Ovary (tissue), 9 donors: Measurements from ENCODE around the gene MAGEA4. TPM values are rescaled to one million over a fixed set of nuclear protein-coding genes. Genes with fewer than 3 reads are reported as not detected.

Source experiments
- DNase-seq, 5 donors: peaks; one replicate each; pipeline ENCODE4 v3.0.0-alpha.2; 2019 to 2020
- H3K27ac ChIP-seq, 2 donors: fragments of 200-600 bp; one replicate each; pipeline versions ENCODE4 v1.5.1 to v1.8.0; 2019 to 2022
- H3K27me3 ChIP-seq: fragments of 200-600 bp; one replicate; pipeline ENCODE4 v1.8.0; 2022
- H3K36me3 ChIP-seq: fragments of 200-600 bp; sonication (generic); one replicate; pipeline ENCODE4 v1.5.1; 2019
- H3K4me1 ChIP-seq: one replicate; pipeline ENCODE4 v1.8.1; 2013; ENCODE audit warnings: mild to moderate bottlenecking, moderate library complexity; ENCODE audit not compliant: insufficient read depth
- H3K4me3 ChIP-seq: fragments of 200-600 bp; sonication (generic); one replicate; pipeline ENCODE4 v1.5.1; 2017
- H3K9me3 ChIP-seq, 2 donors: fragments of 200-600 bp in 1 of 2; sonication (generic) in 1 of 2; one replicate each; pipeline versions ENCODE4 v1.5.1 to v1.8.1; 2013 to 2019; ENCODE audit warnings: mild to moderate bottlenecking in 1 of 2, moderate library complexity in 1 of 2
- EP300 ChIP-seq: sonication (generic); formaldehyde crosslinking; IDR thresholded peaks from one replicate; pipeline ENCODE4 v1.6.1; 2017; ENCODE audit warnings: antibody characterized with exemption
- POLR2A ChIP-seq: fragments of 450-650 bp; IDR thresholded peaks from one replicate; pipeline ENCODE4 v1.6.1; 2017; ENCODE audit warnings: antibody characterized with exemption, mild to moderate bottlenecking, moderate library complexity
- WGBS, 3 donors: extraction: QIAGEN DNeasy Blood & Tissue Kit in 1 of 3; methylation state at CpG; one replicate each; pipeline versions ENCODE4 v1.1.5 to v1.1.7; 2013 to 2017; 5-methylcytosine and 5-hydroxymethylcytosine counted together
- intact Hi-C, 4 donors: fragments of 100-400 bp; cut with DNase I; formaldehyde crosslinking; loops; one replicate each; pipeline versions ENCODE4 v1.11.0 to v1.15.1; 2022 to 2023
- microRNA counts: library from miRNA; unstranded; fragments of <30 nt; microRNA quantifications from one replicate; lab custom pipeline; 2016
- microRNA-seq, 3 donors: library from miRNA; unstranded; fragments of <30 nt; microRNA quantifications; one replicate each; pipeline versions ENCODE4 to v1.2.0, GENCODE V29; 2019 to 2020
- polyA plus RNA-seq, 2 donors: library from polyadenylated mRNA; stranded (reverse); fragments of 200-250 nt in 1 of 2; fragments of 350-450 nt in 1 of 2; fragmentation: Illumina TruSeq in 1 of 2; extraction: RNeasy Lipid Tissue Mini Kit (QIAGEN cat#74804) in 1 of 2; gene quantifications; one replicate each; pipeline ENCODE4 v1.2.3, GENCODE V29; 2013 to 2014
- total RNA-seq, 7 donors: library from RNA; depleted of rRNA in 2 of 7; stranded (reverse); fragments of >200 nt in 2 of 7; fragmentation: NEBNext Ultra II Directional in 3 of 7; extraction: Animal tissue kit (Norgen Biotek cat#: 25700) in 3 of 7; gene quantifications; one replicate each; pipeline versions ENCODE4 v1.1.0 to v1.2.4, GENCODE V29; 2016 to 2023
- TF ChIP-seq, protein P1 (sequence below), 3 donors: fragments of 450-650 bp in 2 of 3; fragments of 200-600 bp in 1 of 3; IDR thresholded peaks; one replicate each; pipeline versions ENCODE4 v1.5.1 to v1.8.0; 2016 to 2022; ENCODE audit warnings: antibody characterized with exemption in 3 of 3, mild to moderate bottlenecking in 1 of 3
- donor health status: DM: no; HTN: no; CAD: no; lungs with moderate emphysema.
- donor health status: DM: no; HTN: no; CAD: no.
- donor health status: Bipolar disorder and iron deficiency.
- donor health status: DM: yes; HTN: yes; CAD: no.
- donor health status: DM: no; HTN: no; CAD: no.
- donor health status: DM: yes; HTN: yes; CAD: no.

Gene MAGEA4
- total and polyA plus RNA-seq, 9 donors: not detected

DNA sequence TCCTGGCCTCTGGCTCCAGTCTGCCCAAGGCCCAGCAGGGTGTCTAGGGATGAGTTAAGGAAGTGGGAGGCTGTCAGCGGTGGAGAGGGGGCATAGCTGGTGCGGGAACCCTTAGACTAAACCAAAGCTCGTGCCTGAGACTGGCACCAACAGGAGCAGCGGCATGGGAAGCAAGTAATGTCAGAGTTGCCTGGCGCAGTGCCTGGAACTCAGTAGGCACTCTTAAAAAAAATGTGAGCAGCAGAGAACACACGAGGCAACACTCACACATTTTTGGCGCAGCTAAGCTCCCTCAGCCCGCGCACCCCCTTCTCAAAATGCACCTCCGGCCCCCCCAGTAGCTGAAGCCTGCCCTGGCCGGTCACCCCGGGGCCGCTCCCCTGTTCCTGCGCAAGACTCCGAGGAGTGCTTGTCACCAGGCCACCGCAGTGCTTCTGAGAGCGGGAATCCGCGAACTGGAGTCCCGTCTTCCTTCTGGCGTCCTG, 61.2 kb downstream of the MAGEA4 start:
- Histone ChIP-seq H3K4me1 (no peaks in the 10 kb centered on the region), H3K36me3 (no peaks in the 10 kb centered on the region), H3K27ac (no peak overlapping the region), H3K4me3 (peak overlapping the region; percentile 70), H3K27me3 (no peaks in the 10 kb centered on the region), H3K9me3 (no peaks in the 10 kb centered on the region)
- intact Hi-C loops: no loop called here
- TF ChIP-seq POLR2A (no peak), EP300 (no peak)
- TF ChIP-seq, protein P1, sequence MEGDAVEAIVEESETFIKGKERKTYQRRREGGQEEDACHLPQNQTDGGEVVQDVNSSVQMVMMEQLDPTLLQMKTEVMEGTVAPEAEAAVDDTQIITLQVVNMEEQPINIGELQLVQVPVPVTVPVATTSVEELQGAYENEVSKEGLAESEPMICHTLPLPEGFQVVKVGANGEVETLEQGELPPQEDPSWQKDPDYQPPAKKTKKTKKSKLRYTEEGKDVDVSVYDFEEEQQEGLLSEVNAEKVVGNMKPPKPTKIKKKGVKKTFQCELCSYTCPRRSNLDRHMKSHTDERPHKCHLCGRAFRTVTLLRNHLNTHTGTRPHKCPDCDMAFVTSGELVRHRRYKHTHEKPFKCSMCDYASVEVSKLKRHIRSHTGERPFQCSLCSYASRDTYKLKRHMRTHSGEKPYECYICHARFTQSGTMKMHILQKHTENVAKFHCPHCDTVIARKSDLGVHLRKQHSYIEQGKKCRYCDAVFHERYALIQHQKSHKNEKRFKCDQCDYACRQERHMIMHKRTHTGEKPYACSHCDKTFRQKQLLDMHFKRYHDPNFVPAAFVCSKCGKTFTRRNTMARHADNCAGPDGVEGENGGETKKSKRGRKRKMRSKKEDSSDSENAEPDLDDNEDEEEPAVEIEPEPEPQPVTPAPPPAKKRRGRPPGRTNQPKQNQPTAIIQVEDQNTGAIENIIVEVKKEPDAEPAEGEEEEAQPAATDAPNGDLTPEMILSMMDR (IDR thresholded peaks at IDR 0.05): no peak
- 35 to 41% (median 39%) methylated on average over 20 to 21 of the region's 21 CpGs for WGBS, 3 donors
- no peak for DNase-seq

MicroRNAs within 50 kb of the gene (microRNA counts, 767-probe panel; counts per million panel counts)
- microRNA hsa-miR-224-5p (lab: Ali Mortazavi, UCI) (530 counts per million, percentile 78 among the panel's probes with 10 or more counts), microRNA hsa-miR-452-5p (lab: Ali Mortazavi, UCI) (530 counts per million, percentile 78 among the panel's probes with 10 or more counts)

Small RNAs within 50 kb of the gene (microRNA-seq; reads per million reads assigned to microRNA genes)
- gene MIR224 (12.9 to 46.8 (median 43.0) reads per million in 3 donors), gene MIR452 (10.7 to 123 (median 68.2) reads per million in 3 donors)

Other genes starting within 250 kb of the MAGEA4 start
- 1 to 10 TPM in 6 of 7 donors, under 1 TPM in 1; 0.84 to 9.2 (median 2.7) TPM for gene PRRG3, start 217.4 kb upstream of the MAGEA4 start, total RNA-seq
- gene PRRG3, start 217.4 kb upstream of the MAGEA4 start, polyA plus RNA-seq: 1 to 10 TPM in 1 of 2 donors, under 1 TPM in 1; 0.34 to 3.6 TPM
- not detected for gene FATE1, start 196.9 kb upstream of the MAGEA4 start, total RNA-seq
- 1 to 10 TPM in 1 of 2 donors, not detected in 1; 1.4 TPM for gene FATE1, start 196.9 kb upstream of the MAGEA4 start, polyA plus RNA-seq
- gene CNGA2, start 178.1 kb upstream of the MAGEA4 start, total RNA-seq: not detected
- gene CNGA2, start 178.1 kb upstream of the MAGEA4 start, polyA plus RNA-seq: not detected
- gene GABRE, start 61.8 kb downstream of the MAGEA4 start, total RNA-seq: 10 to 100 TPM in 4 of 7 donors, 1 to 10 TPM in 3; 2.1 to 24.7 (median 10.2) TPM
- gene GABRE, start 61.8 kb downstream of the MAGEA4 start, polyA plus RNA-seq: 10 to 100 TPM in 1 of 2 donors, 1 to 10 TPM in 1; 2.0 to 11.0 TPM
- not detected for gene MAGEA10, start 225.7 kb downstream of the MAGEA4 start, total RNA-seq
- gene MAGEA10, start 225.7 kb downstream of the MAGEA4 start, polyA plus RNA-seq: not detected